SJSA1 (cell line): Measurements from ENCODE around the gene DERA. TPM values are rescaled to one million over a fixed set of nuclear protein-coding genes. Genes with fewer than 3 reads are reported as not detected.
"Not testable (repeated sequence)": the region's sequence is repeated elsewhere in the genome, so short reads cannot be mapped to it uniquely, and the experiment has no call there.

Experiments
- DNase-seq, 2 experiments: peaks; one replicate each; pipeline ENCODE4 v3.0.0-alpha.2; 2015 to 2020; ENCODE audit warnings: low spot score in 2 of 2, low read depth in 1 of 2
- H3K27ac ChIP-seq: fragments of 250-450 bp; sonication (Bioruptor Pico); 2 replicates; pipeline ENCODE4 v1.5.1; 2020; ENCODE audit warnings: mild to moderate bottlenecking, moderate library complexity
- H3K27me3 ChIP-seq: fragments of 250-450 bp; sonication (Bioruptor Pico); replicated peaks from 2 replicates; pipeline ENCODE4 v1.5.1; 2020; ENCODE audit warnings: mild to moderate bottlenecking, moderate library complexity
- H3K36me3 ChIP-seq: fragments of 250-450 bp; sonication (Bioruptor Pico); 2 replicates; pipeline ENCODE4 v1.5.1; 2020; ENCODE audit warnings: mild to moderate bottlenecking
- H3K4me1 ChIP-seq: fragments of 250-450 bp; sonication (Bioruptor Pico); replicated peaks from 2 replicates; pipeline ENCODE4 v1.6.1; 2021; ENCODE audit warnings: mild to moderate bottlenecking
- H3K4me3 ChIP-seq: fragments of 250-450 bp; sonication (Bioruptor Pico); 2 replicates; pipeline ENCODE4 v1.5.1; 2020; ENCODE audit warnings: mild to moderate bottlenecking
- H3K9me3 ChIP-seq: fragments of 250-450 bp; sonication (Bioruptor Pico); replicated peaks from 2 replicates; pipeline ENCODE4 v1.5.1; 2020; ENCODE audit warnings: mild to moderate bottlenecking
- total RNA-seq: library from RNA; depleted of rRNA; stranded (reverse); fragments of >200 nt; shearing (Covaris generic); gene quantifications from 2 replicates; pipeline ENCODE4 v1.2.3, GENCODE V29; 2014; rRNA removed

The DERA gene
- 46.6 and 65.2 TPM in 2 replicates for total RNA-seq

- H3K27ac ChIP-seq: peak within 1 kb of the TSS; percentile 89
- H3K4me3 ChIP-seq: peak within 1 kb of the TSS; percentile 87
- no peaks in the 10 kb centered on the region for H3K9me3 ChIP-seq
- H3K36me3 ChIP-seq: 0 out of 2 replicates have a peak, but pooled peaks cover 3% of the 10 kb centered on the region
- DNase-seq: peak; percentile 78 to 90
- H3K27me3 ChIP-seq: no peaks in the 10 kb centered on the region
- H3K4me1 ChIP-seq: peaks cover 8% of the 10 kb centered on the region; the same call in 1 of the 2 replicates
Observed at GRCh38 chr12:15910864-15911721, at the start of gene DERA. Gene DERA (plus strand): TSS chr12:15911332. CDS start chr12:15911384, 52 bp downstream.

- Histone ChIP-seq H3K36me3 (no peaks in the 10 kb centered on the region), H3K27me3 (no peaks in the 10 kb centered on the region), H3K4me1 (peaks cover 7% of the 10 kb centered on the region; the same call in 1 of the 2 replicates), H3K27ac (no peak overlapping the region), H3K4me3 (no peak overlapping the region), H3K9me3 (no peaks in the 10 kb centered on the region)
- DNase-seq: no peak
Observed at GRCh38 chr12:15861404-15861803, 49.7 kb upstream of the DERA start.

GRCh38 chr12:15862840-15863239 lies 48.3 kb upstream of the DERA start:
- no peak overlapping the region for H3K27ac ChIP-seq
- no peaks in the 10 kb centered on the region for H3K36me3 ChIP-seq
- H3K9me3 ChIP-seq: no peaks in the 10 kb centered on the region
- no peak overlapping the region for H3K4me3 ChIP-seq
- H3K4me1 ChIP-seq: peaks cover 7% of the 10 kb centered on the region; the same call in 1 of the 2 replicates
- no peak for DNase-seq
- no peaks in the 10 kb centered on the region for H3K27me3 ChIP-seq

- no peak for DNase-seq
- Histone ChIP-seq H3K36me3 (no peaks in the 10 kb centered on the region), H3K4me1 (peaks cover 7% of the 10 kb centered on the region; the same call in 1 of the 2 replicates), H3K9me3 (no peaks in the 10 kb centered on the region), H3K27ac (no peak overlapping the region), H3K27me3 (no peaks in the 10 kb centered on the region), H3K4me3 (no peak overlapping the region)
Observed at GRCh38 chr12:15863372-15863771, 47.8 kb upstream of the DERA start.

- Histone ChIP-seq H3K4me1 (peaks cover 7% of the 10 kb centered on the region; the same call in 1 of the 2 replicates), H3K9me3 (no peaks in the 10 kb centered on the region), H3K27ac (no peak overlapping the region), H3K4me3 (no peak overlapping the region), H3K27me3 (no peaks in the 10 kb centered on the region), H3K36me3 (no peaks in the 10 kb centered on the region)
- DNase-seq: no peak
Observed at GRCh38 chr12:15863984-15864383, 47.1 kb upstream of the DERA start.

- Histone ChIP-seq H3K36me3 (no peaks in the 10 kb centered on the region), H3K4me3 (no peak overlapping the region), H3K9me3 (no peaks in the 10 kb centered on the region), H3K27ac (no peak overlapping the region), H3K27me3 (no peaks in the 10 kb centered on the region), H3K4me1 (peaks cover 5% of the 10 kb centered on the region; the same call in 1 of the 2 replicates)
- DNase-seq: peak in 1 of 2 experiments; percentile 21
Observed at GRCh38 chr12:15868186-15868585, 42.9 kb upstream of the DERA start.

GRCh38 chr12:15873556-15873955 lies 37.6 kb upstream of the DERA start:
- Histone ChIP-seq H3K36me3 (no peaks in the 10 kb centered on the region), H3K27me3 (no peaks in the 10 kb centered on the region), H3K4me3 (no peak overlapping the region), H3K27ac (no peak overlapping the region), H3K4me1 (no peaks in the 10 kb centered on the region), H3K9me3 (no peaks in the 10 kb centered on the region)
- no peak for DNase-seq

- H3K36me3 ChIP-seq, H3K27me3 ChIP-seq, H3K27ac ChIP-seq, H3K4me1 ChIP-seq, DNase-seq, H3K9me3 ChIP-seq, H3K4me3 ChIP-seq: not testable (repeated sequence)
Observed at GRCh38 chr12:15874556-15875145, 36.5 kb upstream of the DERA start.

GRCh38 chr12:15875863-15876262 lies 35.3 kb upstream of the DERA start:
- no peaks in the 10 kb centered on the region for H3K36me3 ChIP-seq
- H3K9me3 ChIP-seq: no peaks in the 10 kb centered on the region
- DNase-seq: no peak
- H3K4me3 ChIP-seq: no peak overlapping the region
- H3K27me3 ChIP-seq: no peaks in the 10 kb centered on the region
- H3K27ac ChIP-seq: no peak overlapping the region
- H3K4me1 ChIP-seq: 0 out of 2 replicates have a peak, but pooled peaks cover under 1% of the 10 kb centered on the region

- H3K27ac ChIP-seq: no peak overlapping the region
- DNase-seq: no peak
- peaks cover 11% of the 10 kb centered on the region for H3K4me1 ChIP-seq
- H3K36me3 ChIP-seq: peaks cover 8% of the 10 kb centered on the region
- no peak overlapping the region for H3K4me3 ChIP-seq
- no peaks in the 10 kb centered on the region for H3K9me3 ChIP-seq
- no peaks in the 10 kb centered on the region for H3K27me3 ChIP-seq
Observed at GRCh38 chr12:15879413-15879812, 31.7 kb upstream of the DERA start.

- Histone ChIP-seq H3K4me3 (no peak overlapping the region), H3K27ac (no peak overlapping the region)
Observed at GRCh38 chr12:15880721-15881120, 30.4 kb upstream of the DERA start.

GRCh38 chr12:15882118-15882971 lies 28.8 kb upstream of the DERA start, which contains the start of gene STRAP:
Gene STRAP (plus strand): TSS chr12:15882387. CDS start chr12:15882708, 321 bp downstream.
- H3K27me3 ChIP-seq: no peaks in the 10 kb centered on the region
- DNase-seq: peak; percentile 95 to 96

More at GRCh38 chr12:15880721-15881120, 30.4 kb upstream of the DERA start:
- Histone ChIP-seq H3K27me3 (no peaks in the 10 kb centered on the region), H3K4me1 (peaks cover 11% of the 10 kb centered on the region), H3K9me3 (no peaks in the 10 kb centered on the region), H3K36me3 (peaks cover 14% of the 10 kb centered on the region)
- no peak for DNase-seq

GRCh38 chr12:15883536-15883935 lies 27.6 kb upstream of the DERA start:
- peaks cover 31% of the 10 kb centered on the region for H3K36me3 ChIP-seq
- peak overlapping the region; percentile 63 for H3K4me3 ChIP-seq
- H3K27ac ChIP-seq: 0 out of 2 replicates have a peak overlapping the region, but pooled peaks have one; percentile 77
- no peaks in the 10 kb centered on the region for H3K9me3 ChIP-seq
- H3K4me1 ChIP-seq: peaks cover 11% of the 10 kb centered on the region
- no peaks in the 10 kb centered on the region for H3K27me3 ChIP-seq
- DNase-seq: no peak

More at GRCh38 chr12:15882118-15882971, 28.8 kb upstream of the DERA start, which contains the start of gene STRAP:
- Histone ChIP-seq H3K4me1 (peaks cover 11% of the 10 kb centered on the region), H3K4me3 (peak within 1 kb of the TSS; percentile 63), H3K27ac (peak within 1 kb of the TSS; percentile 77), H3K36me3 (peaks cover 30% of the 10 kb centered on the region), H3K9me3 (no peaks in the 10 kb centered on the region)
